ENCODE measurements around the gene PPP2R3B. TPM values are rescaled to one million over a fixed set of nuclear protein-coding genes. Genes with fewer than 3 reads are reported as not detected.
"Not testable (repeated sequence)": the region's sequence is repeated elsewhere in the genome, so short reads cannot be mapped to it uniquely, and the experiment has no call there.

The PPP2R3B gene
- total RNA-seq, 2 experiments from 2014 or later = 40.3 to 40.7 TPM

DNA sequence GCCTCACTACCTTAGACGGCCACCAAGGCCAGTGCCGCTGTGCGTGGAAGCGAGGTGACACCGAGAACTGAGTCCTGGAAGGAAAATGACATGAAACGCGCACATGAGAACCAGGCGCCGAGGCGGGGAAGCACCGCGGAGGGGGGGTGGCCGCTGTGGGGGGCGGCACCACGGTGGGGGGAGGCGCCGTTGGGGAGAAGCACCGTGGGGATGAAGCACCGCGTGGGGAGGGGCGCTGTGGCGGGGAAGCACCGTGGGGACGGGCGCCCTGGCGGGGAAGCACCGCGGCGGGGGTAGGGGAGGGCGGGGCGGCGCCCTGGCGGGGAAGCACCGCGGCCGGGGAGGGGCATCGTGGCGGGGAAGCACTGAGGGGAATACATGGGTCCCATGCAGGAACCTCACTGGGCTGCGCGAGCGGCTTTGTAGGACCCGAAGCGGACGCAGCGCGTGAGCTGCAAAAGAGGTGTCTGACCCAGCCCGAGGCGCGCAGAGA is 28.0 kb downstream of the PPP2R3B start:
- Mint-ChIP-seq H3K4me3 (no peak overlapping the region), H3K9me3 (peaks cover 11% of the 10 kb centered on the region), H3K36me3 (peaks cover 63% of the 10 kb centered on the region), H3K27ac (no peak overlapping the region), H3K4me1 (peaks cover 18% of the 10 kb centered on the region), H3K27me3 (no peaks in the 10 kb centered on the region)
- POLR2A ChIA-PET = no interaction called here
- no peak for ATAC-seq (ENCODE audit: low read depth)
- DNase-seq = no peak

DNA sequence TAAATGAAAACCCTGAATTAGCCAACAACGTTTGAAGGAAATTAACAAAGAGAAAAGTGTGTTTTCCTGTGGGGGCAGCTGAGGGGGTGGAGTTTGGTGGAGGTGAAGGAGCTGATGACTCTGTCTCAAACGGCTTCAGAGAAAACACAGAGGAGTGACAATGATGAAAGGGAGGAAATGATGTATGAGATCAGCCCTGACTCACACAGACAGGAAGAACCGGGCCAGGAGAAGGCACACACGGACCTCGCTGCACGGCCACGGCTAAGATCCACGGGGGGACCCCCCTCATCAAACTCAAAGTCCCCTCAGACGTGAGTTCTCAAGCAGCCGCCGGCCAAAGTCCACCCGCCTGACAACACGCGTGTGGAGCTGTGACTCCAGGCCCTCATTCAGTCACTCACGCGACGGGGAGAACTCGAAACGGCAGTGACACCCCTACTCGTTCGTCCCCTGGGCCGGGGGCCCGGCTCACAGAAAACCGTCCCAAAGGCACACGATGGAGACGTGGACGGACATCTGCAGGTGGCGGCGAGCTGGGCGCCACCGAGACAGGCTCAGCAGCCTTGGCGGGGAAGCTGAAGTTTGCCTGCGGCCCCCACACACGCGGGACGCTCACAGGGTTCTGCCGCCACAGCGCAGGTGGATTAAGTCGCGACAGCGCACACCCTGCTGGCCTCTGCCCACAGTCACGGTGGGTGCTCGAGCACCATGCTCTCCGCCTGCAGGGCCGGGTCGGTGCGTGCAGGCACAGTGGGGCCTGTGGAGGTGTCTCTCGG is 28.8 kb downstream of the PPP2R3B start:
- Mint-ChIP-seq H3K4me3 (peak overlapping the region; percentile 13), H3K9me3 (peaks cover 5% of the 10 kb centered on the region), H3K27me3 (no peaks in the 10 kb centered on the region), H3K27ac (peak overlapping the region; percentile 87), H3K36me3 (peaks cover 56% of the 10 kb centered on the region), H3K4me1 (peaks cover 18% of the 10 kb centered on the region)
- ATAC-seq (ENCODE audit: low read depth) (peak; percentile 98), DNase-seq (peak; percentile 51)
- POLR2A ChIA-PET = no interaction called here

DNA sequence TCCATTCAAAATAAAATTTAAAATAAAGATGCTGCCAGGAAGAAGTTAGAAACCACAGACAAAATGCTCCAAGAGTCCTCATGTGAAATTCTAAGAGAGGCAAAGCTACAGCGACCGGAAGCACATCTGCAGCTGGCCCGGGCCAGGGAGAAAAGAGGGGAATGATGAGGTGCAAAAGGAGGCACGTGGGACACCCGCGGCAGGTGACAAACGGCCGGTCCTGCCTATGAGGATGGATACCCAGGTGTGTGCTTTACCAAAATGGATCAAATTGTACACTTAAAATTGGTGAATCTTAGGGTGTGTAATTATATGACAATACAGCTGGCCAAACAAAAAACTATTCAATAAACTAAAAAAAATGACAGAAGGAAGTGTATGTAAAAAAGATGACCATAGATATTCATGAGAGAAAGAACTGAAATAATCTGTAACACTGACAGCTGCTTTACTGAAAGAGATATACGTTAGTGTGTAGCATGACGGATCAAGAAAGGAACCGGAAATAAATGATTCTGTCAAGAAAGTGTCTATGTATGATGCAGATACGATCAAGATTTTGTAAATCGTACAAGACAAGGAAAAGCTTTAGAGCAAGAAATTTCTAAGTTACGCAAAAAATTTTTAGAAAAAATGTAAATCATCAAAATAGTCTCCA is 29.5 kb downstream of the PPP2R3B start:
- ATAC-seq (ENCODE audit: low read depth) (peak; percentile 23), DNase-seq (no peak)
- H3K4me3 Mint-ChIP-seq = peak overlapping the region; percentile 13
- POLR2A ChIA-PET = no interaction called here
- peaks cover 18% of the 10 kb centered on the region for H3K4me1 Mint-ChIP-seq
- no peaks in the 10 kb centered on the region for H3K27me3 Mint-ChIP-seq
- peak overlapping the region; percentile 87 for H3K27ac Mint-ChIP-seq
- H3K36me3 Mint-ChIP-seq = peaks cover 53% of the 10 kb centered on the region
- H3K9me3 Mint-ChIP-seq = peaks cover 3% of the 10 kb centered on the region

DNA sequence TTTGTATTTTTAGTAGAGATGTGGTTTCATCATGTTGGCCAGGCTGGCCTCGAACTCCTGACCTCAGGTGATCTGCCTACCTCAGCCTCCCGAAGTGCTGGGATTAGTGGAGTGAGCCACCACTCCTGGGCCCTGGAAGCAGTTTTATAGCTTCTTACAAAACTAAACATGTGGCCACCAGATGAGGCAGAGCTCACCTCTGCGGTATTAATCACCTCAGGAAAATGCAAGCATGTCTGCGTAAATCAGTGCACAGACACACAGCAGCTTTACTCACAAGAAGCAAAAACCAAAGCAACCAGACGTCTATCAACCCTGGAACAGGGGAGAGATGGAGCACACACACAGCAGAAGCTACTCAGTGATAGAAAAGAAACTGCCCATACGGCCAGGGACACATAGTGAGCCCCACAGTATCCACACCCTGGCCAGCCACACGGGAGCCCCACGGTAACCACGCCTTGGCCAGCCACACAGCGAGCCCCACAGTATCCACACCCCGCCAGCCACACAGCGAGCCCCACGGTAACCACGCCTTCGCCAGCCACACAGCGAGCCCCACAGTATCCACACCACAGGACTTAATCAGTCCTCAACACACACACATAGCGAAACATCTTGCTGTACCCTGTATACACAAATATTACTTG is 30.2 kb downstream of the PPP2R3B start:
- POLR2A ChIA-PET = no interaction called here
- Mint-ChIP-seq H3K36me3 (peaks cover 51% of the 10 kb centered on the region), H3K4me1 (peaks cover 18% of the 10 kb centered on the region), H3K27me3 (no peaks in the 10 kb centered on the region), H3K4me3 (no peak overlapping the region), H3K9me3 (peaks cover 2% of the 10 kb centered on the region), H3K27ac (peak overlapping the region; percentile 87)
- no peak for DNase-seq
- ATAC-seq (ENCODE audit: low read depth) = no peak

DNA sequence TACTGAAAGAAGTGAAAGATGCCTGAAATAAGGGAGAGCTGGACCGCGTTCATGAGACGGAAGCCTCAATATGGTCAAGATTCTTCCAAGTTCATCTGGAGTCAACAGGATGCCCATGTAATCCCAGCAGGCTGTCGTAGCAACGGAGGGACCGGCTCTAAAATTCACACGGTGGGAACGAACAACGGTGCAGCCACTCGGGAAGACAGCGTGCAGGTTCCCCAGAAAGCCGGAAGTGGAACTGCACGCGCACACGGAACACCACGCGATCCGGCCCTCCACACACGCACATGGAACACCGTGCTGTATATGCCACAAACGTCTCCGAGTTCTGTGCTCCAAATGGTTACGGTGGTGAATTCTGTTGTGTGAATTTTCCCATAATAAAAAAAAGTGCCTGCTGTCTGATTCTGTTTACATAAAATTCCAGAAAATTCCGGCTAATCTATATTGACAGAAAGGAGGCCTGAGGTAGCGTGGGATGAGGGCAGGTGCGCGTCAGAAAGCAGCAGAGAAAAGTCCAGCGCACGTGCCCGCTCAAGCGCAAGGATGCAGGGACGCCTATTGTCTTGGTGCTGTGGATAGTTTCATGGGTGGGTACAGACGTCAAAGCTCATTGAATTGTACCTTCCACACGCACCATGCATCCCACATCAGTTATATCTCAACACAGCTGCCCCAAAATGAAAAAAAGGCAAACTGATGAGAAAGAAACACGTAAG is 31.2 kb downstream of the PPP2R3B start:
- Mint-ChIP-seq H3K36me3 (peaks cover 42% of the 10 kb centered on the region), H3K27ac (peak overlapping the region; percentile 32), H3K27me3 (no peaks in the 10 kb centered on the region), H3K4me1 (peaks cover 18% of the 10 kb centered on the region), H3K9me3 (peaks cover 2% of the 10 kb centered on the region), H3K4me3 (no peak overlapping the region)
- no peak for DNase-seq
- ATAC-seq (ENCODE audit: low read depth) = no peak
- POLR2A ChIA-PET = no interaction called here

DNA sequence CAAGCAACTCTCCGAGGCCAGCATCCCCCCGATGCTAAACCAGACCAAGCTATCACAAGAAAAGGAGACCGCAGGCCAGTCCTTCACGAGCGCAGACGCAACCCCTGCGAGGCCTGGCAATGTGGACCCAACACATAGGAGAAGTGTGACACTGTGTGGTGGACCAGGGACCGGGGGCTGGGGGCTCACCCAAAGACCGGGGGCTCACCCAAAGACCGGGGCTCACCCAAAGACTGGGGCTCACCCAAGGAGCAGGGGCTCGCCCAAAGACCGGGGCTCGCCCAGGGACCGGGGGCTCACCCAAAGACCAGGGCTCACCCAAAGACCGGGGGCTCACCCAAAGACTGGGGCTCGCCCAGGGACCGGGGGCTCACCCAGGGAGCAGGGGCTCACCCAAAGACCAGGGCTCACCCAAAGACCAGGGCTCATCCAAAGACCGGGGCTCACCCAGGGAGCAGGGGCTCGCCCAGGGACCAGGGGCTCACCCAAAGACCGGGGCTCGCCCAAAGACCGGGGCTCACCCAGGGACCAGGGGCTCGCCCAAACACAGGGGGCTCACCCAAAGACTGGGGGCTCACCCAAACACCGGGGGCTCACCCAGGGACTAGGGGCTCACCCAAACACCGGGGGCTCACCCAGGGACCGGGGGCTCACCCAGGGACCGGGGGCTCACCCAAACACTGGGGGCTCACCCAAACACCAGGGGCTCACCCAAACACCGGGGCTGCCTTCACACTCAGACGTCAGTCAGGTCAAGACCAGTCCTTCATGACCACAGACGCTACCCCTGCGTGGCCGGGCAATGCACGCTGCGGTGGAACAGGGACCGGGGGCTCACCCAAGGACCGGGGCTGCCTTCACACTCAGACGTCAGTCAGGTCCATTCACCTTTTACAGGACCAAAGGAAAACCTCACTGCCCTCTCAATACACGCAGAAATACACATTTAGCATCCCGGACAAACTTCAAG is 32.9 kb downstream of the PPP2R3B start:
- no peaks in the 10 kb centered on the region for H3K27me3 Mint-ChIP-seq
- no peak overlapping the region for H3K27ac Mint-ChIP-seq
- POLR2A ChIA-PET = no interaction called here
- H3K36me3 Mint-ChIP-seq = peaks cover 28% of the 10 kb centered on the region
- H3K4me3 Mint-ChIP-seq = no peak overlapping the region
- peaks cover 18% of the 10 kb centered on the region for H3K4me1 Mint-ChIP-seq
- DNase-seq (no peak), ATAC-seq (ENCODE audit: low read depth) (no peak)
- H3K9me3 Mint-ChIP-seq = peaks cover 2% of the 10 kb centered on the region

DNA sequence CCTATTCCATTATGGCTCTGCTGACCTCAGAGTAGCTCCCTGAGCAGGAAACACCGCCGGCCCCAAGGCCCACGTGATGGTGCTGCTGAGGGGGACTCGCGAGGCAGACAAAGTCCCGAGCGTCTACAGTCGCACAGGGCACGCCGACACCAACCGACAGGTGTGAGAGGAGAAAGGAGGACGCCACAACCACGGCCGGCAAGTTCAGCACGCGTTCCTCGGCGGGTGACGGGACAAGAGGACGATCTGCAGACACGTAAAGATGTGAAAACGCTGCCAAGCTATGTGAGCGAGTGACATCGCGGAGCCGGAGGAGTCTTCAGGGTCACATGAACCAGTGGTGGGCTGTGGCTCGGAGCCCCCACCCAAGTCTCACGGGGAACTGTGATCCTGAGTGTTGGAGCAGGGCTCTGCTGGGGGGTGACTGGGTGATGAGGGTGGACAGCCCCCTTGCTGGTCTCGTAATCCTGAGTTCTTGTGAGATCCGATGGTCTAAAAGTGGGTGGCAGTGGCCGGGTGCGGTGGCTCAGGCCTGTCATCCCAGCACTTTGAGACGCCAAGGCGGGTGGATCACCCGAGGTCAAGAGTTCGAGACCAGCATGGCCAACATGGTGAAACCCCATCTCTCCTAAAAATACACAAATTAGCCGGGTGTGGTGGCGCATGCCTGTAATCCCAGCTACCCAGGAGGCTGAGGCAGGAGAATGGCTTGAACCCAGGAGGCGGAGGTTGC is 34.0 kb downstream of the PPP2R3B start:
- POLR2A ChIA-PET = no interaction called here
- Mint-ChIP-seq H3K4me1 (peaks cover 16% of the 10 kb centered on the region), H3K4me3 (no peak overlapping the region), H3K36me3 (peaks cover 24% of the 10 kb centered on the region), H3K27ac (peak overlapping the region; percentile 33), H3K9me3 (peaks cover 2% of the 10 kb centered on the region), H3K27me3 (no peaks in the 10 kb centered on the region)
- DNase-seq (no peak), ATAC-seq (ENCODE audit: low read depth) (no peak)

DNA sequence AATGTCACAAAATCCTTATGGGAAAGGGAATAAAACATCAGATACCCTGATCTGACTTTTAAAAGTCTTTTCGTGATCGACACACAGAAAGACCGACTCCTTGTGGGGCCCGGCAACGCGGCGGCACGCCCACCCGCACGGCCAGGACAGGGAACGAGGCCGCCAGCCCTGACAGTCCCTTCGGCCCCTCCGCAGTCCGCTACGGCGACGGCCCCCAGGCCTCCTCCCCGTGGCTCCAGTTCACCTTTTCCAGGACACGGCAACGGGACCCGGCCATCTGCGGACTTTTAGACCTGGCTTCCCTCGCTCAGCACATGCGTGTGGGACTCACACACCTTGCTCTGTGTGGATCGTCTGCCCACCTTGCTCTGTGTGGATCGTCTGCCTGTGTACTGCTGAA is 34.5 kb downstream of the PPP2R3B start:
- H3K27me3 Mint-ChIP-seq = no peaks in the 10 kb centered on the region
- ATAC-seq (ENCODE audit: low read depth) = no peak
- peaks cover 10% of the 10 kb centered on the region for H3K4me1 Mint-ChIP-seq

DNA sequence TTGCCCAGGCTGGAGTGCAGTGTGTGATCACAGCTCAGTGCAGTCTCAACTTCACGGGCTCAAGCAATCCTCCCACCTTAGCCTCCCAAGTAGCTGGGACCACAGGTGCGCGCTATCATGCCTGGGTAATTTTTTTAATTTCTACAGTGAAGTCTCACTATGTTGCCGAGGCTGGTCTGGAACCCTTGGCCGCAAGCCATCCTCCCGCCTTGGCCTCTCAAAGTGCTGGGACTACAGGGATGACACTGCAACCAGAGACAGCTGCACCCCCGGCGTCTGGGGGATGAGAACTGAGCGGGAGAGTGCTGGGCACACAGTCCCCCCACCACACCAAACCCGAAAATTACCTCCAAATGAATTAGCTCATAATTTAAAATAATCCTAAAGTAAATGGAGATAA is 35.0 kb downstream of the PPP2R3B start:
- ATAC-seq (ENCODE audit: low read depth) = no peak

More for the DNA sequence above, 34.5 kb downstream of the PPP2R3B start:
- POLR2A ChIA-PET = no interaction called here
- peaks cover 20% of the 10 kb centered on the region for H3K36me3 Mint-ChIP-seq
- peaks cover 2% of the 10 kb centered on the region for H3K9me3 Mint-ChIP-seq
- DNase-seq = no peak
- no peak overlapping the region for H3K4me3 Mint-ChIP-seq
- H3K27ac Mint-ChIP-seq = no peak overlapping the region

DNA sequence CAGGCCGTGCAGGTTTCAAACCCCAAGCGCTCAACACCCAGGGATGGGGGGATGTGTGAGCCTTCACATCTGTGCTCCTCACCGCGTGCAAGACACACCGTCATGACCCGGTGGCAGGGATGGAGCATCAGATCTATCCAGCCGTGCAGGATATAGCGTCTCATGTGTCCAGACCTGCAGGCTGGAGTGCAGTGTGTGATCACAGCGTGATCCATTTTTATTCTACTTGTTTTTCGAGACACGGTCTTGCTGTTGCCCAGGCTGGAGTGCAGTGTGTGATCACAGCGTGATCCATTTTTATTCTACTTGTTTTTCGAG is 35.4 kb downstream of the PPP2R3B start:
- DNase-seq; H3K9me3 Mint-ChIP-seq; ATAC-seq (ENCODE audit: low read depth); H3K27me3 Mint-ChIP-seq; H3K4me3 Mint-ChIP-seq; H3K4me1 Mint-ChIP-seq; H3K27ac Mint-ChIP-seq; POLR2A ChIA-PET: not testable (repeated sequence)
- H3K36me3 Mint-ChIP-seq = peaks cover 13% of the 10 kb centered on the region

More for the DNA sequence above, 35.0 kb downstream of the PPP2R3B start:
- POLR2A ChIA-PET = no interaction called here
- no peaks in the 10 kb centered on the region for H3K27me3 Mint-ChIP-seq
- no peak overlapping the region for H3K4me3 Mint-ChIP-seq
- H3K36me3 Mint-ChIP-seq = peaks cover 17% of the 10 kb centered on the region
- DNase-seq = no peak
- H3K4me1 Mint-ChIP-seq = peaks cover 6% of the 10 kb centered on the region
- H3K9me3 Mint-ChIP-seq = peaks cover 2% of the 10 kb centered on the region
- H3K27ac Mint-ChIP-seq = no peak overlapping the region

DNA sequence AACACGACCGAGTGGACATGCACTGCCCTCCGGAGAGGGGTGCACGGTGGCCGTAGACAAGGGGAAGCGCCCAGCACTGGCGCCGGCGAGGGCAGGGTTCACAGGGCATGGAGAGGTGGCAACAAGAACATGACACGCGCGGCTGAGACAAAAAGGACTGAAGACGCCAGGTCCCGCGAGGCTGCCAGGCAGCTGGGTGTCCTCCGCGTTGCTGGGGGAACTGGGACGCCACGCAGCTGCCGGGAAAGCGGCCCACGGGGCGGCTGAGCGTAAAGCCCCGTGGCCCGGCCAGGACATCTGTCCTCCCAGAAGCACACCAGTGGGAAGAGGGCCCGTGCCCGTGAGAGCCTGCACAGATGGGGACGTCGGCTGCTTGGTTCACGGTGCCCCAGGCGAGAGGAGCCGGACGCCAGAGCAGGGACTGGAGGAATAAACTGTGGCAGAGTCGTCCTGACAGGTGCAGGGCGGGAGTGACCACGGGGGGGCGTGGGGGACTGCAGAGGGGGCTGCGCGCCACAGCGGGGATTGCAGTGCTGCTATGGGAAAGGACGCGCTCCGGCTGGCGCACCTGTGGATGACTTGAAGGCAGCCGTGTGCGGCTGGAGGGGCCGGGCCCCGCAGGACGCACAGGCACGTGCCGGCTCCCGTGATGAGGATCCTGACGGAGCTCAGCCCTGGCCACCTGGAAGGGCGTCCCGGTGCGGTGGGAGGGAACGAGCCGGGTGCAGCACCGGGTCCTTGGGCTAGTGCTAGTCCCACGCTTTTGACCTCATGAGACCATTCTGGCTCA is 36.0 kb downstream of the PPP2R3B start:
- DNase-seq (no peak), ATAC-seq (ENCODE audit: low read depth) (no peak)
- Mint-ChIP-seq H3K36me3 (peaks cover 10% of the 10 kb centered on the region), H3K27me3 (no peaks in the 10 kb centered on the region), H3K4me1 (peaks cover 1% of the 10 kb centered on the region), H3K9me3 (no peaks in the 10 kb centered on the region), H3K4me3 (no peak overlapping the region), H3K27ac (no peak overlapping the region)
- POLR2A ChIA-PET = no interaction called here

All from activated naive CD8-positive, alpha-beta T cell treated with anti-CD3 and anti-CD28 coated beads, Interleukin-2, amount 10 ng/mL, durations not matched to agents 7 days and 5 days (primary cell).